ENCODE results near the gene ABCG8.

Gene ABCG8

DNA sequence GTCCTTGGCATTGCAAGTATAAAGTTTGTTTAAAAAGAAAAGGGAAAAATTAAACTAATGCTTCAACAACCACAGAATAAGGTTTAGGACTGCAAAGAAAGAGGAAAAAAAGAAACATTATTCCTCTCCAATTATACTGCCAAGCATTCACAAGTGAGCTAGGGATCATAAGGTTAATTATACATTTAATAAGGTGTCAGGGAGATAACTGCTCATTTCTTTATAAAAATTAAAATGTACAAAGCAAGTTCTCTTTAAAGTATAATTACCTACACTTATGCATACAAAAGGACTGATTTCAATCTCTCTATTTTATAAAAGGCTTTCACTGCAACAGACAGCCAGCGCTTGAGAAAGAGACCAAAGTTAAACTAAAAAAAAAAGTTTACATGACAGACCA lies 58.1 kb downstream of the ABCG8 start:
- TF ChIP-seq, protein P1, sequence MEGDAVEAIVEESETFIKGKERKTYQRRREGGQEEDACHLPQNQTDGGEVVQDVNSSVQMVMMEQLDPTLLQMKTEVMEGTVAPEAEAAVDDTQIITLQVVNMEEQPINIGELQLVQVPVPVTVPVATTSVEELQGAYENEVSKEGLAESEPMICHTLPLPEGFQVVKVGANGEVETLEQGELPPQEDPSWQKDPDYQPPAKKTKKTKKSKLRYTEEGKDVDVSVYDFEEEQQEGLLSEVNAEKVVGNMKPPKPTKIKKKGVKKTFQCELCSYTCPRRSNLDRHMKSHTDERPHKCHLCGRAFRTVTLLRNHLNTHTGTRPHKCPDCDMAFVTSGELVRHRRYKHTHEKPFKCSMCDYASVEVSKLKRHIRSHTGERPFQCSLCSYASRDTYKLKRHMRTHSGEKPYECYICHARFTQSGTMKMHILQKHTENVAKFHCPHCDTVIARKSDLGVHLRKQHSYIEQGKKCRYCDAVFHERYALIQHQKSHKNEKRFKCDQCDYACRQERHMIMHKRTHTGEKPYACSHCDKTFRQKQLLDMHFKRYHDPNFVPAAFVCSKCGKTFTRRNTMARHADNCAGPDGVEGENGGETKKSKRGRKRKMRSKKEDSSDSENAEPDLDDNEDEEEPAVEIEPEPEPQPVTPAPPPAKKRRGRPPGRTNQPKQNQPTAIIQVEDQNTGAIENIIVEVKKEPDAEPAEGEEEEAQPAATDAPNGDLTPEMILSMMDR (conservative IDR thresholded peaks at IDR 0.05) = no peak
- TF ChIP-seq ZFX (IDR thresholded peaks at IDR 0.05) = no peak

DNA sequence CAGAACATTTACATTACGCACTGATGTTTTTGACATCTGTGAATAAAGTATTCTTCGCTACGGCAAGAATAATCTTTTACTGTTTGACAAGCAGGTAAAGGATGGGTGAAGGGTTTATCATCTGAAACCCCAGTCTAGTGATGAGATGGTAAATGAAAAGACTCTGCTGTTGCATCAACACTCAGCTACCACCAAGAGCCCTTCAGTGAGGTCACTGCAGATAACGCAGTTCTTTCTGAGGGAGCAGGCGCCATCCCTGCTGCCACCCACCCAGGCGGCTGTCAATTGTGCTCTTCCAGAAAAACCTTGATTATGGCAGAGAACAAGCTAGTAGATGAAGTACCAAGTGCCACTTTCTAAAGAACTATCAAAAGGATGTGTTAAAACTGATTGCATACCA lies 58.7 kb downstream of the ABCG8 start:
- no peak overlapping the region for H3K27ac ChIP-seq
- TF ChIP-seq, protein P1 (conservative IDR thresholded peaks at IDR 0.05) = no peak
- no peak for TF ChIP-seq ZFX (IDR thresholded peaks at IDR 0.05)

More for the DNA sequence above, 58.1 kb downstream of the ABCG8 start:
- H3K27ac ChIP-seq = no peak overlapping the region

DNA sequence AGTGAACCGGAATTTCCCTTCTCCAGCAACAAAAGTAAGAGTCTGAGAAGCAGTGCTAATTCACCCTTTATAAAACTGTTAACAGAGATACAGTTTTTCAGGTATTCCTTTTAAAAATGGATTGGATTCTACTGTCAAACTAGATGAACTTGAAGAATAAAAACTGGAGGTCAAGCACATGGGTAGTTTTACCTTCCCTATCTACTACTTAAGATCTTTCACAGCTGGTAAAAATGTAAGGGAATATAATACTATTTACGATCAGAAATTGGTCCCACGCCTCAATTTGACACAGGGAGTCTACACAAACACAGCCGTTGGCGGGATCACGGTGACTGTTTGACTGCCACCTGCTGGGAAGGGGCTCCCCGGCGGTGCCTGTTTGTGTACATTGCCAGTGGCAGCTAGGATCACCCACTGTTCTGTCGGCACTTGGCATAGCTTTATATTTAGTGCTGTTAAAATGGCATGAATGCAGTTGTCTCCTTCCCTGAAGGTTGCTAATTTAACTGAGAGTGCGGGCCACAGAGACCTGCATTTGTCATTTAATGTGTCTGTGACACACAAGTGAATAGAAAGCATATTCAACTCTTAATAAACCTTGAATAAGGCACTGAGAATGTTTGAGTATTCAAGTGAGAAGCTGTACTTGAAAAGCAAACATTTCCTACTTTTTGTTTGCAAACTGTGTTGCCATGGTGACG lies 59.5 kb downstream of the ABCG8 start:
- TF ChIP-seq, protein P1 (conservative IDR thresholded peaks at IDR 0.05) = peak; percentile 54
- no peak for TF ChIP-seq ZFX (IDR thresholded peaks at IDR 0.05)
- no peak overlapping the region for H3K27ac ChIP-seq

DNA sequence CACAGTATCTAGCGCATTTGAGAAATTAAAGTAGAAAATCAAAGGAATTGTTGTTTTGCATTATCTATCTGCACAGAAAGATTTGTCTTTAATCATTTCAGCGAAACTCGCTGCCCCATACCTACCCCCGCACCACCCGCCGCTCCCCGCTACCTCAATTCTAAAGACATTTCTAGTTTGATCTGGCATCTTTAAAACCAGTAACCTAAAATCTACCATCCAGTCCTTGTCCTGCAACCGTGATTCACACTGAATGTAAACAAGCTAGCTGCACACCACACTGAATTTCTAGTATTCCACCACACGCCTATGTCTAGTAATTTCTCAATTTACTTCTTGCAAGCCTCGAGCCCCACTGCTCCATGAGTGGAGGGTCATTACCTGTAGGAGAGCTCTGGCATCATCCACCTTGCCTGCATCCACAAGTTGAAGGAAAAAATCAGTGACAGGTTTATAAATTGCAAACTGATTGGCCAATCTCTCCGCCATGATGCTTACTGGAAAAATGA lies 60.1 kb downstream of the ABCG8 start:
- H3K27ac ChIP-seq = no peak overlapping the region
- TF ChIP-seq ZFX (IDR thresholded peaks at IDR 0.05) = no peak
- TF ChIP-seq, protein P1 (conservative IDR thresholded peaks at IDR 0.05) = no peak

GRCh38 chr2:43899589-43899988 lies 60.8 kb downstream of the ABCG8 start:
- TF ChIP-seq, protein P1 (conservative IDR thresholded peaks at IDR 0.05) = no peak
- no peak for TF ChIP-seq ZFX (IDR thresholded peaks at IDR 0.05)
- H3K27ac ChIP-seq = no peak overlapping the region

DNA sequence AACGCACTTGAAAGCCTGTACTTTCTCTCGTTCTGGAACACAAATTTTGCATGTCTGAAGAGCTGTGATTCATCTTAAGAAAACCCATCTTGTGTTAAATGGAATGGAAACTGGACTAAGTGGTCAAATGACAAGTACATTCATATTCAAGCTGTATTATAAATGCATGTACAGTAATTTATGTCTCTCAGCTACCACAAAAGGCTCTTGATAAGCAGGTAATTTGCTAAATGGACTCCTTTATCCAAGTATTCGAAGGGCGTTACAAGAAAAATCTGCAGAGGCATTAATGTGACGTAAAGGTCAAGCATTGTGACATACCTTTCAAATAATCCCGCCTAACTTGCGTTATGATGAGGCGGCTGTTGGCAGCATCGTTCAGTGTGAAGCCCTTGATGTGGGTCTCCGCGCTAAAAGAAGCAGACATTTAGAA lies 66.6 kb downstream of the ABCG8 start:
- H3K27ac ChIP-seq = no peak overlapping the region
- TF ChIP-seq, protein P1 (conservative IDR thresholded peaks at IDR 0.05) = no peak
- TF ChIP-seq ZFX (IDR thresholded peaks at IDR 0.05) = no peak

GRCh38 chr2:43905871-43906270 lies 67.1 kb downstream of the ABCG8 start:
- TF ChIP-seq, protein P1 (conservative IDR thresholded peaks at IDR 0.05) = no peak
- no peak for TF ChIP-seq ZFX (IDR thresholded peaks at IDR 0.05)
- no peak overlapping the region for H3K27ac ChIP-seq

Measured in C4-2B (cell line).